Loucy (cell line): ENCODE results near the gene MAN1B1.

ENCODE experiments used
- CTCF ChIP-seq: fragments of 200-600 bp; sonication (generic); conservative IDR thresholded peaks from 2 replicates; pipeline ENCODE4 v1.5.1; 2014; ENCODE audit warnings: mild to moderate bottlenecking, antibody characterized with exemption, low read length
- EZH2phosphoT487 ChIP-seq: fragments of 200-600 bp; IDR thresholded peaks from 2 replicates; pipeline ENCODE4 v1.6.1; 2018; ENCODE audit warnings: antibody characterized with exemption, mild to moderate bottlenecking, moderate library complexity, borderline replicate concordance

- TF ChIP-seq CTCF: no peak
- TF ChIP-seq EZH2phosphoT487: no peak
These were observed 31.8 kb upstream of the MAN1B1 start for GRCh38 chr9:137054932-137055384.
